Measurements from ENCODE around the gene MBD4.

MBD4 gene

DNA sequence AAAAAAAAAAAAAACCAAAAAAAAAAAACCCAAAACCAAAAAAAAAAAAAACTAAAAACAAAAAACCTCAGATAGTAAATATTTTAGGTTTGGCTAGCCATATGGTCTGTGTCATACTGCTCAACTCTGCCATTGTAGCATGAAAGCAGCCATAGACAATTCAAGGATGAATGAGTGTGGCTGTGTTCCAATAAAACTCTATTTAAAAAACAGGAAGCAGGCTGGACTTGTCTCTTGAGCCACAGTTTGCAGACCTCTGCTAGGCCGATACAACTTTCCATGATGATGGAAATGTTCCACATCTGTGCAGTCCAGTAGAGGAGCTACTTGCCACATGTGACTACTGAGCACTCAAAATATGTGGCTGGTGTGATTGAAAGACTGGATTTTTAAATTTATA lies 22.4 kb downstream of the MBD4 start:
- Histone ChIP-seq H3K4me2 (ENCODE audit: low read length) (peak overlapping the region; percentile 13; the same call in 1 of the 2 replicates), H3K4me3 (ENCODE audit: low read depth, low read length, poor library complexity, severe bottlenecking) (no peak overlapping the region), H3K9ac (ENCODE audit: low read length) (no peak overlapping the region), H3K9me3 (ENCODE audit: low read length) (no peaks in the 10 kb centered on the region), H3K4me1 (ENCODE audit: insufficient read depth, low read length, severe bottlenecking) (peaks cover 23% of the 10 kb centered on the region), H3K27ac (ENCODE audit: low read depth, low read length, poor library complexity, severe bottlenecking) (peak overlapping the region; percentile 9), H4K20me1 (ENCODE audit: insufficient read depth, low read length) (no peaks in the 10 kb centered on the region), H3K79me2 (ENCODE audit: insufficient read depth, low read length) (no peaks in the 10 kb centered on the region), H3K9me2 (ENCODE audit: low read depth, low read length) (no peaks in the 10 kb centered on the region), H3F3A (ENCODE audit: insufficient read depth, low read length) (no peaks in the 10 kb centered on the region), H2AFZ (ENCODE audit: low read length) (0 out of 2 replicates have a peak overlapping the region, but pooled peaks have one; percentile 4), H3K27me3 (ENCODE audit: insufficient read depth, low read length) (no peaks in the 10 kb centered on the region), H3K36me3 (ENCODE audit: insufficient read depth, low read length) (no peaks in the 10 kb centered on the region)
- no peak for TF ChIP-seq EZH2 (IDR thresholded peaks at IDR 0.05; ENCODE audit: borderline replicate concordance, low read length)
- TF ChIP-seq, protein P1, sequence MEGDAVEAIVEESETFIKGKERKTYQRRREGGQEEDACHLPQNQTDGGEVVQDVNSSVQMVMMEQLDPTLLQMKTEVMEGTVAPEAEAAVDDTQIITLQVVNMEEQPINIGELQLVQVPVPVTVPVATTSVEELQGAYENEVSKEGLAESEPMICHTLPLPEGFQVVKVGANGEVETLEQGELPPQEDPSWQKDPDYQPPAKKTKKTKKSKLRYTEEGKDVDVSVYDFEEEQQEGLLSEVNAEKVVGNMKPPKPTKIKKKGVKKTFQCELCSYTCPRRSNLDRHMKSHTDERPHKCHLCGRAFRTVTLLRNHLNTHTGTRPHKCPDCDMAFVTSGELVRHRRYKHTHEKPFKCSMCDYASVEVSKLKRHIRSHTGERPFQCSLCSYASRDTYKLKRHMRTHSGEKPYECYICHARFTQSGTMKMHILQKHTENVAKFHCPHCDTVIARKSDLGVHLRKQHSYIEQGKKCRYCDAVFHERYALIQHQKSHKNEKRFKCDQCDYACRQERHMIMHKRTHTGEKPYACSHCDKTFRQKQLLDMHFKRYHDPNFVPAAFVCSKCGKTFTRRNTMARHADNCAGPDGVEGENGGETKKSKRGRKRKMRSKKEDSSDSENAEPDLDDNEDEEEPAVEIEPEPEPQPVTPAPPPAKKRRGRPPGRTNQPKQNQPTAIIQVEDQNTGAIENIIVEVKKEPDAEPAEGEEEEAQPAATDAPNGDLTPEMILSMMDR (IDR thresholded peaks at IDR 0.05; ENCODE audit: low read length): no peak

DNA sequence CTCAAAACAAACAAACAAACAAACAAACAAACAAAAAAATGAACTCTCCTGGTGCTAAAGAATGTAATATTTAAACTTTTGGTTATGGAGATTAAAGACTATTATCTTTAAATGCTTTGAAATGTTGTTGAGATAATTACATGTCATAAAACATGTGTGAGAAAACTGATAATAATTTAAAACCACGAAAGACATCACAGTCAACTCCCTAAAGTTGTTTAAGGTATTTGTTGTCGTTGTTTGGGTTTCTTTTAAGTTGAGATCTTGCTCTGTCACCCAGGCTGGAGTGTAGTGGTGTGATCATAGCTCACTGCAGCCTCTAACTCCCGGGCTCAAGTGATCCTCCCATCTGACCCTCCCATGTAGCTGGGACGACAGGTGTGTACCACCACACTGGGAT lies 23.3 kb downstream of the MBD4 start:
- peaks cover 23% of the 10 kb centered on the region for H3K4me1 ChIP-seq (ENCODE audit: insufficient read depth, low read length, severe bottlenecking)
- no peak overlapping the region for H2AFZ ChIP-seq (ENCODE audit: low read length)

DNA sequence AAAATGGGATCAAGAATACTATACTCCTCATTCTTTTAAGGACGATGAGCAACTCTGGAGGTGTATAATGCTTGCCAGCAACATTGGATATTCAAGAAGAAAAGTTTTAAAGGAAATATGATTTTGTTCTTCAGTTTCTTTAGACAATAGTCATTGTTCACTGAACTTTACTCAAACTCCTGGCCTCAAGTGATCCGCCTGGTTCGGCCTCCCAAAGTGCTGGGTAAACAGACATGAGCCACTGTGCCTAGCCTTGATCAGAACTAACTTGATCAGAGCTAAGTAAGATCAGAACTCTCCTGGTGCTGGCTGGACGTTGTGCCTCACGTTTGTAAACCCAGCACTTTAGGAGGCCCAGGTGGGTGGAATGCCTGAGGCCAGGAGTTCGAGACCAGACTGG lies 23.9 kb downstream of the MBD4 start:
- H3K9ac ChIP-seq (ENCODE audit: low read length): no peak overlapping the region
- no peaks in the 10 kb centered on the region for H3K27me3 ChIP-seq (ENCODE audit: insufficient read depth, low read length)
- peaks cover 26% of the 10 kb centered on the region for H3K4me1 ChIP-seq (ENCODE audit: insufficient read depth, low read length, severe bottlenecking)
- no peaks in the 10 kb centered on the region for H3K36me3 ChIP-seq (ENCODE audit: insufficient read depth, low read length)
- TF ChIP-seq, protein P1 (IDR thresholded peaks at IDR 0.05; ENCODE audit: low read length): no peak
- no peak for TF ChIP-seq EZH2 (IDR thresholded peaks at IDR 0.05; ENCODE audit: borderline replicate concordance, low read length)
- no peaks in the 10 kb centered on the region for H4K20me1 ChIP-seq (ENCODE audit: insufficient read depth, low read length)
- H3K27ac ChIP-seq (ENCODE audit: low read depth, low read length, poor library complexity, severe bottlenecking): no peak overlapping the region
- H3K4me2 ChIP-seq (ENCODE audit: low read length): no peak overlapping the region
- no peaks in the 10 kb centered on the region for H3F3A ChIP-seq (ENCODE audit: insufficient read depth, low read length)
- no peak overlapping the region for H3K4me3 ChIP-seq (ENCODE audit: low read depth, low read length, poor library complexity, severe bottlenecking)
- H3K9me2 ChIP-seq (ENCODE audit: low read depth, low read length): no peaks in the 10 kb centered on the region
- no peak overlapping the region for H2AFZ ChIP-seq (ENCODE audit: low read length)
- no peaks in the 10 kb centered on the region for H3K9me3 ChIP-seq (ENCODE audit: low read length)
- no peaks in the 10 kb centered on the region for H3K79me2 ChIP-seq (ENCODE audit: insufficient read depth, low read length)

More for the DNA sequence above, 23.3 kb downstream of the MBD4 start:
- Histone ChIP-seq H3K9ac (ENCODE audit: low read length) (no peak overlapping the region), H3F3A (ENCODE audit: insufficient read depth, low read length) (no peaks in the 10 kb centered on the region), H3K9me2 (ENCODE audit: low read depth, low read length) (no peaks in the 10 kb centered on the region), H3K9me3 (ENCODE audit: low read length) (no peaks in the 10 kb centered on the region), H3K27me3 (ENCODE audit: insufficient read depth, low read length) (no peaks in the 10 kb centered on the region), H3K27ac (ENCODE audit: low read depth, low read length, poor library complexity, severe bottlenecking) (no peak overlapping the region), H3K36me3 (ENCODE audit: insufficient read depth, low read length) (no peaks in the 10 kb centered on the region), H4K20me1 (ENCODE audit: insufficient read depth, low read length) (no peaks in the 10 kb centered on the region), H3K4me2 (ENCODE audit: low read length) (no peak overlapping the region), H3K4me3 (ENCODE audit: low read depth, low read length, poor library complexity, severe bottlenecking) (no peak overlapping the region), H3K79me2 (ENCODE audit: insufficient read depth, low read length) (no peaks in the 10 kb centered on the region)
- TF ChIP-seq EZH2 (IDR thresholded peaks at IDR 0.05; ENCODE audit: borderline replicate concordance, low read length): no peak
- TF ChIP-seq, protein P1 (IDR thresholded peaks at IDR 0.05; ENCODE audit: low read length): no peak
